H9 (cell line): ENCODE data around the gene ZNF853. TPM values are rescaled to one million over a fixed set of nuclear protein-coding genes. Genes with fewer than 3 reads are reported as not detected.

Experiments
- DNase-seq: peaks from one replicate; pipeline ENCODE4 v3.0.0-alpha.2; 2017
- H2AFZ ChIP-seq: one replicate; pipeline ENCODE4 v1.6.1; 2013; ENCODE audit warnings: mild to moderate bottlenecking, low read length, control low read depth, moderate library complexity
- H2AK5ac ChIP-seq: 2 replicates; pipeline ENCODE4 v1.6.1; 2013; ENCODE audit warnings: low read length, control low read depth, mixed read lengths; ENCODE audit not compliant: insufficient read length
- H2BK120ac ChIP-seq: one replicate; pipeline ENCODE4 v1.6.1; 2013; ENCODE audit warnings: low read depth, mild to moderate bottlenecking, low read length, control low read depth, inconsistent platforms; ENCODE audit not compliant: poor library complexity, severe bottlenecking
- H2BK12ac ChIP-seq: 2 replicates; pipeline ENCODE4 v1.6.1; 2013; ENCODE audit warnings: low read length, control low read depth, mixed read lengths, low read depth; ENCODE audit not compliant: insufficient read length
- H2BK15ac ChIP-seq: 2 replicates; pipeline ENCODE4 v1.6.1; 2013; ENCODE audit warnings: low read depth, low read length, control low read depth
- H2BK20ac ChIP-seq: one replicate; pipeline ENCODE4 v1.6.1; 2013; ENCODE audit warnings: low read depth, mild to moderate bottlenecking, low read length, control low read depth, inconsistent platforms; ENCODE audit not compliant: poor library complexity, severe bottlenecking
- H2BK5ac ChIP-seq: 2 replicates; pipeline ENCODE4 v1.6.1; 2013; ENCODE audit warnings: low read length, control low read depth, mixed read lengths; ENCODE audit not compliant: insufficient read length
- H3K14ac ChIP-seq: 2 replicates; pipeline ENCODE4 v1.6.1; 2013; ENCODE audit warnings: low read length, control low read depth; ENCODE audit not compliant: insufficient read depth
- H3K18ac ChIP-seq: 2 replicates; pipeline ENCODE4 v1.6.1; 2013; ENCODE audit warnings: low read depth, mild to moderate bottlenecking, mixed read lengths, low read length, control low read depth; ENCODE audit not compliant: insufficient read length
- H3K23ac ChIP-seq: 2 replicates; pipeline ENCODE4 v1.6.1; 2013; ENCODE audit warnings: low read length, control low read depth, mixed read lengths, low read depth; ENCODE audit not compliant: insufficient read length
- H3K23me2 ChIP-seq: 2 replicates; pipeline ENCODE4 v1.6.1; 2013; ENCODE audit warnings: low read depth, mild to moderate bottlenecking, mixed read lengths, low read length, control low read depth; ENCODE audit not compliant: insufficient read length, poor library complexity, severe bottlenecking
- H3K27ac ChIP-seq: 2 replicates; pipeline ENCODE4 v1.5.1; 2013; ENCODE audit warnings: low read length, control low read depth, mixed read lengths, low read depth; ENCODE audit not compliant: insufficient read length
- H3K27me3 ChIP-seq: 2 replicates; pipeline ENCODE4 v1.6.1; 2013; ENCODE audit warnings: low read length, control low read depth, inconsistent platforms; ENCODE audit not compliant: insufficient read depth
- H3K4ac ChIP-seq: 2 replicates; pipeline ENCODE4 v1.6.1; 2013; ENCODE audit warnings: low read depth, mild to moderate bottlenecking, control low read depth, inconsistent platforms, low read length, moderate library complexity
- H3K4me1 ChIP-seq: 2 replicates; pipeline ENCODE4 v1.6.1; 2013; ENCODE audit warnings: low read length, control low read depth, inconsistent platforms; ENCODE audit not compliant: insufficient read depth
- H3K4me2 ChIP-seq: 2 replicates; pipeline ENCODE4 v1.6.1; 2013; ENCODE audit warnings: low read length, control low read depth, mixed read lengths; ENCODE audit not compliant: insufficient read length, insufficient read depth
- H3K56ac ChIP-seq: 2 replicates; pipeline ENCODE4 v1.6.1; 2013; ENCODE audit warnings: low read depth, mild to moderate bottlenecking, mixed read lengths, low read length, control low read depth; ENCODE audit not compliant: insufficient read length
- H3K79me1 ChIP-seq: 2 replicates; pipeline ENCODE4 v1.6.1; 2013; ENCODE audit warnings: low read depth, mild to moderate bottlenecking, moderate library complexity, low read length, control low read depth, inconsistent platforms; ENCODE audit not compliant: insufficient read depth, poor library complexity, severe bottlenecking
- H3K79me2 ChIP-seq: 2 replicates; pipeline ENCODE4 v1.6.1; 2013; ENCODE audit warnings: low read length, control low read depth, inconsistent platforms; ENCODE audit not compliant: insufficient read depth
- H3K9ac ChIP-seq: 2 replicates; pipeline ENCODE4 v1.6.1; 2013; ENCODE audit warnings: low read length, control low read depth, mixed read lengths; ENCODE audit not compliant: insufficient read length; ENCODE audit errors: extremely low read depth
- H3K9me3 ChIP-seq: one replicate; pipeline ENCODE4 v1.6.1; 2013; ENCODE audit warnings: low read depth, low read length, inconsistent platforms; ENCODE audit not compliant: control insufficient read depth
- H3T11ph ChIP-seq: one replicate; pipeline ENCODE4 v1.6.1; 2013; ENCODE audit warnings: mild to moderate bottlenecking, low read length, control low read depth, inconsistent platforms
- H4K20me1 ChIP-seq: one replicate; pipeline ENCODE4 v1.6.1; 2013; ENCODE audit not compliant: control insufficient read depth, insufficient read length, insufficient read depth
- H4K5ac ChIP-seq: 2 replicates; pipeline ENCODE4 v1.6.1; 2013; ENCODE audit warnings: low read depth, mild to moderate bottlenecking, mixed read lengths, low read length, control low read depth; ENCODE audit not compliant: insufficient read length
- H4K8ac ChIP-seq: replicated peaks from 2 replicates; pipeline ENCODE4 v1.6.1; 2013; ENCODE audit warnings: low read length, control low read depth, mixed read lengths, low read depth; ENCODE audit not compliant: insufficient read length
- H4K91ac ChIP-seq: 2 replicates; pipeline ENCODE4 v1.6.1; 2013; ENCODE audit warnings: low read depth, mild to moderate bottlenecking, moderate library complexity, mixed read lengths, low read length, control low read depth; ENCODE audit not compliant: insufficient read length
- H3K27ac Mint-ChIP-seq, 3 experiments: 2 replicates in 2 of 3; 3 replicates in 1 of 3; pipeline ENCODE4 v1.8.0; 2020 to 2021; ENCODE audit warnings: mixed read lengths in 3 of 3, mild to moderate bottlenecking in 1 of 3, moderate library complexity in 1 of 3
- H3K27me3 Mint-ChIP-seq: 2 replicates; pipeline ENCODE4 v1.8.0; 2021; ENCODE audit warnings: low read depth, mild to moderate bottlenecking, moderate library complexity, mixed read lengths
- H3K36me3 Mint-ChIP-seq, 3 experiments: 2 replicates in 2 of 3; 3 replicates in 1 of 3; pipeline ENCODE4 v1.8.0; 2020 to 2021; ENCODE audit warnings: low read depth in 3 of 3, mixed read lengths in 3 of 3; ENCODE audit not compliant: insufficient read depth in 1 of 3
- H3K4me1 Mint-ChIP-seq, 2 experiments: 2 replicates each; pipeline ENCODE4 v1.8.0; 2020; ENCODE audit warnings: mixed read lengths in 2 of 2
- H3K4me3 Mint-ChIP-seq, 2 experiments: 2 replicates in 1 of 2; 3 replicates in 1 of 2; pipeline ENCODE4 v1.8.0; 2020 to 2021; ENCODE audit warnings: mild to moderate bottlenecking in 2 of 2, mixed read lengths in 2 of 2, moderate library complexity in 1 of 2
- H3K9me3 Mint-ChIP-seq, 2 experiments: 2 replicates in 1 of 2; 3 replicates in 1 of 2; pipeline ENCODE4 v1.8.0; 2020; ENCODE audit warnings: mild to moderate bottlenecking in 2 of 2, mixed read lengths in 2 of 2, moderate library complexity in 1 of 2
- CTCF ChIP-seq: fragments of 200-600 bp; sonication (generic); conservative IDR thresholded peaks from 3 replicates; pipeline ENCODE4 v1.8.0; 2021; ENCODE audit warnings: antibody characterized with exemption, mild to moderate bottlenecking
- WGBS: extraction: QIAGEN DNeasy Blood & Tissue Kit; methylation state at CpG from one replicate; pipeline ENCODE4 v1.1.7; 2013; ENCODE audit warnings: missing lambda C conversion rate, low lambda C conversion rate, mixed read lengths; ENCODE audit not compliant: insufficient read length; ENCODE audit errors: extremely low coverage; 5-methylcytosine and 5-hydroxymethylcytosine counted together
- total RNA-seq: library from RNA; stranded (reverse); gene quantifications from 2 replicates; pipeline ENCODE4 v1.2.1, GENCODE V29; 2021

ZNF853 gene
- total RNA-seq, 1 experiment from 2014 or later, result 9.6 TPM

GRCh38 chr7:6642861-6643640 is 27.6 kb downstream of the ZNF853 start:
- no peaks in the 10 kb centered on the region for H3K9me3 Mint-ChIP-seq
- no peak overlapping the region for H3K18ac ChIP-seq

More at GRCh38 chr7:6642861-6643640, 27.6 kb downstream of the ZNF853 start:
- Histone ChIP-seq H2AK5ac (no peak overlapping the region), H3K23ac (no peak overlapping the region), H2BK20ac (no peak overlapping the region), H3K9me3 (no peaks in the 10 kb centered on the region), H3K23me2 (peaks cover 2% of the 10 kb centered on the region), H3T11ph (no peak overlapping the region), H2AFZ (no peak overlapping the region), H4K8ac (no peak overlapping the region), H3K4me2 (no peak overlapping the region), H3K14ac (no peak overlapping the region), H2BK5ac (no peak overlapping the region), H2BK12ac (no peak overlapping the region), H3K9ac (no peak overlapping the region), H2BK120ac (no peak overlapping the region), H4K20me1 (no peaks in the 10 kb centered on the region), H3K27me3 (no peaks in the 10 kb centered on the region), H3K79me1 (no peaks in the 10 kb centered on the region), H4K5ac (no peak overlapping the region), H3K4me1 (no peaks in the 10 kb centered on the region), H3K79me2 (no peaks in the 10 kb centered on the region), H4K91ac (no peak overlapping the region), H3K4ac (no peak overlapping the region), H2BK15ac (no peak overlapping the region), H3K56ac (no peak overlapping the region), H3K27ac (no peak overlapping the region)
- Mint-ChIP-seq H3K27me3 (no peaks in the 10 kb centered on the region), H3K4me1 (peaks cover 15% of the 10 kb centered on the region in 2 experiments), H3K27ac (no peak overlapping the region), H3K4me3 (no peak overlapping the region), H3K36me3 (peaks cover 4 to 46% (median 16%) of the 10 kb centered on the region in 3 experiments; a peak in 4 of 7 replicates)
- no peak for TF ChIP-seq CTCF
- WGBS, result no CpG with 5 or more reads among the region's 22 CpGs
- no peak for DNase-seq
